ENCODE results near the gene EGFL6. TPM values are rescaled to one million over a fixed set of nuclear protein-coding genes. Genes with fewer than 3 reads are reported as not detected.

EGFL6 gene
- total RNA-seq, 1 donor from 2014 or later: not detected

DNA sequence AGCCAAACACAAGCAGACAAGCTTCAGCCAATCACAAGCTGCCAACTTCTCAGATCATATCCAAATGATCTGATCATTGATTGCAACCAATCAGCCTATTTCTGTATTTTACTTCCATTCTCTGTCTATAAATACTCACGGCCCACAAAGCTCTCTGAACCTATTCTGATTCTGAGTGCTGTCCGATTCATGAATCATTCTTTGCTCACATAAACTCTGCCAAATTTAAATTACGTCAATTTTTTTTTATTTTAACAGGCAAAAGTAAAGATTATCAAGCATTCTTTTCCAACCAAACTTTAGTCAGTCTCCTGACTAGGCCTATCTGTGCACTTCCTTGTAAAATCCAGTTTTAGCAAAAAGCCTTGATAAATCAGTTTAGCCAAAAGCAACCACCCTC lies 81.7 kb downstream of the EGFL6 start:
- H3K36me3 Mint-ChIP-seq (ENCODE audit: low read depth): no peaks in the 10 kb centered on the region
- no peaks in the 10 kb centered on the region for H3K9me3 Mint-ChIP-seq (ENCODE audit: low read depth)
- H3K27me3 Mint-ChIP-seq (ENCODE audit: low read depth): no peaks in the 10 kb centered on the region
- peaks cover 21% of the 10 kb centered on the region for H3K4me1 Mint-ChIP-seq (ENCODE audit: low read depth)
- no peak overlapping the region for H3K4me3 Mint-ChIP-seq (ENCODE audit: unreplicated experiment)
- TF ChIP-seq, protein P1, sequence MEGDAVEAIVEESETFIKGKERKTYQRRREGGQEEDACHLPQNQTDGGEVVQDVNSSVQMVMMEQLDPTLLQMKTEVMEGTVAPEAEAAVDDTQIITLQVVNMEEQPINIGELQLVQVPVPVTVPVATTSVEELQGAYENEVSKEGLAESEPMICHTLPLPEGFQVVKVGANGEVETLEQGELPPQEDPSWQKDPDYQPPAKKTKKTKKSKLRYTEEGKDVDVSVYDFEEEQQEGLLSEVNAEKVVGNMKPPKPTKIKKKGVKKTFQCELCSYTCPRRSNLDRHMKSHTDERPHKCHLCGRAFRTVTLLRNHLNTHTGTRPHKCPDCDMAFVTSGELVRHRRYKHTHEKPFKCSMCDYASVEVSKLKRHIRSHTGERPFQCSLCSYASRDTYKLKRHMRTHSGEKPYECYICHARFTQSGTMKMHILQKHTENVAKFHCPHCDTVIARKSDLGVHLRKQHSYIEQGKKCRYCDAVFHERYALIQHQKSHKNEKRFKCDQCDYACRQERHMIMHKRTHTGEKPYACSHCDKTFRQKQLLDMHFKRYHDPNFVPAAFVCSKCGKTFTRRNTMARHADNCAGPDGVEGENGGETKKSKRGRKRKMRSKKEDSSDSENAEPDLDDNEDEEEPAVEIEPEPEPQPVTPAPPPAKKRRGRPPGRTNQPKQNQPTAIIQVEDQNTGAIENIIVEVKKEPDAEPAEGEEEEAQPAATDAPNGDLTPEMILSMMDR (IDR thresholded peaks at IDR 0.05): no peak
- no peak for DNase-seq (ENCODE audit: low spot score)
- peak overlapping the region; percentile 39 for H3K27ac Mint-ChIP-seq (ENCODE audit: unreplicated experiment)

DNA sequence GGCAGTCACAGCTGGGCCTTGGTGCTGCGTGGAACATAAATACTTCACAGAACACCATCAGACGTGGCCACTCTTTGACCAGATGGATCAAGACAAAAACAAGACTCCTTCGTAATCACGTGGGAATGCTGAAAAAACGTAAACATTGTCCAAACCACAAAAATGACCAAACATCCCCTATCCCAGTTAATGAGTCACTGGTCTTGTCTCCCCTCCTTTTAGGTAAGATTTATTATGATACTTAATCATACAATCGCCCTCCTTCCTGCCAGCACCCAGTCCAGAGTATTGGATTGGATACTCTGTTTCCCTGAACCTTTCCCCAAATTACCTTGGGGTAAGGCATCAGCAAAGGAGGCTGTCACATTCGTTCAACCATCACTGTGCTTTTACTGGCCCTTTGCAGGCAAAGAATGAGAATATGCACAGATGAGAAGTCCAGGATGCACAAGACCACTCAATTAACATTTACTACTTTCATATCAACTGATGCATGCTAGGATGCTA lies 82.9 kb downstream of the EGFL6 start:
- DNase-seq (ENCODE audit: low spot score): no peak

DNA sequence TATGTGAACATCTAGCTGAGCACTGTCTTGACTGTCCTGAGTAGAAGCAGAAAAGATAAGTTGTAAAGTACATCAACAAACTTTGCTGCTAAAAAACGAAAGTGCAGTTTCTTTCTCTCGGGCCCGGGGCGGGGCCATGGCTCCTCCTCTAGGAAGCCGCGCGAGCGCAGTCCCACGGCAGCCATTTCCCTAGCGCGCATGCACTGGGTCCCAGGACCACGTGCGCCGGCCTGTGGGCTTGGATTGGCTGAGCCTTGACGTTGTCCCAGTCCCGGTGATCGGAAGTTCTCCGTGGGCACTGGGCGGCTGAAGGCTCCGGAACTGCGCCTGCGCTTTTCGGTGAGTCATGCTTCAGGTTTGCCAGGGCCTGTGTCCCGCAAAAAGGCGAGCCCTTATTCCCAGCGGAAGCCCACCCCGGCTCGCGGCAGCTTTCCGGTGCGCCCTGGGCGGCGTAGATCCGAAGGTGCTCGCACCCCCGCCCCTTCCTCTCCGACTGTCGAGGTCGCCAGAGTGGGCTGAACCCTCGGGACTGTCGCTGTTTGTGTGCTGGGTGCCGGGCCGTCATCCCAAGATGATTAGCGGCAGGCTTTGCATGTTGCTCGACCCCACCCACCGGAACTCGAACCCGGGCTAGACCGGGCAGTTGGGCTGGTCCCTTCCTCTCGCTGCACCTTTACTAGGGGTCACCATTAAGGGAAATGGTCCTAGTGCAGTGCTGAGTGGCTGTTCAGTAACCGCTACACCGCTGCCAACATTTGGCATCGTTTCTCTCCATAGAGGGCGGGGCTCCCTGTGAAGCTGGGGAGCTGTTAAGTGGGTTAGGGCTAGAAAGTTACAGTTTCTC lies 83.7 kb downstream of the EGFL6 start, which contains the start of gene TCEANC:
TCEANC (plus strand) TSS at position 292 of the 844 bp plus-strand sequence. CDS start 9,368 bp downstream, outside the sequence.
- Mint-ChIP-seq H3K4me3 (ENCODE audit: unreplicated experiment) (peak within 1 kb of the TSS; percentile 79), H3K4me1 (ENCODE audit: low read depth) (peaks cover 14% of the 10 kb centered on the region), H3K27me3 (ENCODE audit: low read depth) (no peaks in the 10 kb centered on the region), H3K9me3 (ENCODE audit: low read depth) (no peaks in the 10 kb centered on the region), H3K36me3 (ENCODE audit: low read depth) (no peaks in the 10 kb centered on the region), H3K27ac (ENCODE audit: unreplicated experiment) (peak within 1 kb of the TSS; percentile 93)
- TF ChIP-seq, protein P1 (IDR thresholded peaks at IDR 0.05): no peak
- DNase-seq (ENCODE audit: low spot score): peak; percentile 98

More for the DNA sequence above, 82.9 kb downstream of the EGFL6 start:
- no peaks in the 10 kb centered on the region for H3K36me3 Mint-ChIP-seq (ENCODE audit: low read depth)
- H3K9me3 Mint-ChIP-seq (ENCODE audit: low read depth): no peaks in the 10 kb centered on the region
- peak overlapping the region; percentile 93 for H3K27ac Mint-ChIP-seq (ENCODE audit: unreplicated experiment)
- peaks cover 19% of the 10 kb centered on the region for H3K4me1 Mint-ChIP-seq (ENCODE audit: low read depth)
- H3K4me3 Mint-ChIP-seq (ENCODE audit: unreplicated experiment): peak overlapping the region; percentile 79
- TF ChIP-seq, protein P1 (IDR thresholded peaks at IDR 0.05): no peak
- H3K27me3 Mint-ChIP-seq (ENCODE audit: low read depth): no peaks in the 10 kb centered on the region

GRCh38 chrX:13654116-13654515 lies 84.7 kb downstream of the EGFL6 start:
- H3K27ac Mint-ChIP-seq (ENCODE audit: unreplicated experiment): no peak overlapping the region
- no peaks in the 10 kb centered on the region for H3K36me3 Mint-ChIP-seq (ENCODE audit: low read depth)
- DNase-seq (ENCODE audit: low spot score): no peak
- peak overlapping the region; percentile 79 for H3K4me3 Mint-ChIP-seq (ENCODE audit: unreplicated experiment)
- TF ChIP-seq, protein P1 (IDR thresholded peaks at IDR 0.05): no peak
- H3K9me3 Mint-ChIP-seq (ENCODE audit: low read depth): no peaks in the 10 kb centered on the region
- H3K4me1 Mint-ChIP-seq (ENCODE audit: low read depth): peaks cover 21% of the 10 kb centered on the region
- no peaks in the 10 kb centered on the region for H3K27me3 Mint-ChIP-seq (ENCODE audit: low read depth)

DNA sequence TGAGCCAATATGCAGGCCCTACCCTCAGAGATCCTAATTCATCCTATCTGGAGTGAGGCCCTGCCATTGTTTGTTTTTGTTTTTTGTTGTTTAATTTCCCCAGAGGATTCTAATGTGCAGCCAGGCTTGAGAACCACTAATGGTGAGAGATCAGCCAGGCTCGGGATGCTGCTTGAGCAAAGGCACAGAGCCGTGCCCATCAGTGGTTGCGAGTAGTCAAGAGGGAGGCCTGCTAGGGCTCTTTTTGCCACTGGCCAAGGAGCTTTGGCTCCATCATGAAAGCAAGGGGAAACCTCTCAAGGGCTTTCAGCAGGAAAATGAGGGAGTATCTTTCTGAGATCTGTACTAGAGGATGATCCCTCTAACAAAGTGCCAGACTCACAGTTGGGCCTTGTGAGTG lies 86.3 kb downstream of the EGFL6 start:
- Mint-ChIP-seq H3K36me3 (ENCODE audit: low read depth) (no peaks in the 10 kb centered on the region), H3K4me1 (ENCODE audit: low read depth) (peaks cover 13% of the 10 kb centered on the region), H3K27me3 (ENCODE audit: low read depth) (no peaks in the 10 kb centered on the region), H3K27ac (ENCODE audit: unreplicated experiment) (no peak overlapping the region), H3K4me3 (ENCODE audit: unreplicated experiment) (no peak overlapping the region), H3K9me3 (ENCODE audit: low read depth) (no peaks in the 10 kb centered on the region)
- TF ChIP-seq, protein P1 (IDR thresholded peaks at IDR 0.05): no peak
- DNase-seq (ENCODE audit: low spot score): no peak
